Activated CD4-positive, alpha-beta T cell treated with anti-CD3 and anti-CD28 coated beads, Interleukin-2, amount 10 ng/mL, durations not matched to agents 7 days and 5 days (primary cell): ENCODE data around the gene LASP1. TPM values are rescaled to one million over a fixed set of nuclear protein-coding genes. Genes with fewer than 3 reads are reported as not detected.

Experiments used
- CTCF ChIA-PET: fragments of 350-600 bp; sonication (Branson Sonifier 250); formaldehyde crosslinking; loops from one replicate; lab custom pipeline; 2021; ENCODE audit warnings: antibody characterized with exemption; lab: Charles Lee
- POLR2A ChIA-PET: fragments of 350-600 bp; sonication (Branson Sonifier 250); formaldehyde crosslinking; loops from one replicate; lab custom pipeline; 2021; ENCODE audit warnings: antibody characterized with exemption; lab: Charles Lee
- DNase-seq: peaks from one replicate; pipeline ENCODE4 v3.0.0-alpha.2; 2020
- H3K27ac Mint-ChIP-seq: one replicate; pipeline ENCODE4 v1.8.0; 2021; ENCODE audit warnings: mild to moderate bottlenecking, moderate library complexity, mixed read lengths
- H3K27me3 Mint-ChIP-seq: one replicate; pipeline ENCODE4 v1.8.0; 2021; ENCODE audit warnings: mixed read lengths
- H3K36me3 Mint-ChIP-seq: one replicate; pipeline ENCODE4 v1.8.0; 2021; ENCODE audit warnings: low read depth, mixed read lengths
- H3K4me1 Mint-ChIP-seq: one replicate; pipeline ENCODE4 v1.8.0; 2021; ENCODE audit warnings: mixed read lengths
- H3K4me3 Mint-ChIP-seq: one replicate; pipeline ENCODE4 v1.8.0; 2021; ENCODE audit warnings: mild to moderate bottlenecking, moderate library complexity, mixed read lengths
- H3K9me3 Mint-ChIP-seq: one replicate; pipeline ENCODE4 v1.8.0; 2021; ENCODE audit warnings: mixed read lengths
- total RNA-seq, 2 experiments: library from RNA; stranded (reverse); gene quantifications; one replicate each; pipeline ENCODE4 v1.2.3, GENCODE V29; 2021

Gene LASP1
- total RNA-seq, 2 experiments from 2014 or later, result 189 to 200 TPM

DNA sequence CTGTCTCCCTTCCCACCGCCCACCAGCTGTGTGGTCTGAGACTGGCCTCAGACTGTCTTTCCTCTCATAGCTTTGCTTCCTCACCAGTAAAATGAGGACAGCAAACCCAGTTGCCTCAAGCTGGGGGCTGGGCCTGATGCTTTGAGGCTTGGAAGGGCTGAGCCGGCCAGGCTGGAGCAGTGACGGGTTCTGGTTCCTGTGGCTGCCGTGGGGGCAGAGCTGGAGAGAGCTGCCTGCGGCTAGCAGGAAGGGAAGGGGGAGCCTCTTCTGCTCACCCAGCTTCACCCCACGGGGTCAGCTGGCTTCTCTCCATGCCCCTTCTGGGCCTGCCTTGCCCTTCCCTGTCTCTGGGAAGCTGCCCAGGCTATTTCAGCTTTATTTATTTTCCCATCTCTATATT is 23.7 kb downstream of the LASP1 start:
- CTCF ChIA-PET, result interaction anchor here (1.1 to 1.4 kb wide), 2 partner anchors 8 to 20 kb away, joined by 4 to 7 read pairs; no protein-coding TSS in a partner anchor
- POLR2A ChIA-PET, result interaction anchor here (0.7 to 0.9 kb wide), 2 partner anchors 12 to 33 kb away, joined by 3 to 4 read pairs; no protein-coding TSS in a partner anchor
- no peaks in the 10 kb centered on the region for H3K27me3 Mint-ChIP-seq
- peak overlapping the region; percentile 90 for H3K27ac Mint-ChIP-seq
- DNase-seq, result peak; percentile 25
- H3K4me3 Mint-ChIP-seq, result no peak overlapping the region
- H3K4me1 Mint-ChIP-seq, result peaks cover 90% of the 10 kb centered on the region
- no peaks in the 10 kb centered on the region for H3K9me3 Mint-ChIP-seq
- H3K36me3 Mint-ChIP-seq, result peaks cover 67% of the 10 kb centered on the region

DNA sequence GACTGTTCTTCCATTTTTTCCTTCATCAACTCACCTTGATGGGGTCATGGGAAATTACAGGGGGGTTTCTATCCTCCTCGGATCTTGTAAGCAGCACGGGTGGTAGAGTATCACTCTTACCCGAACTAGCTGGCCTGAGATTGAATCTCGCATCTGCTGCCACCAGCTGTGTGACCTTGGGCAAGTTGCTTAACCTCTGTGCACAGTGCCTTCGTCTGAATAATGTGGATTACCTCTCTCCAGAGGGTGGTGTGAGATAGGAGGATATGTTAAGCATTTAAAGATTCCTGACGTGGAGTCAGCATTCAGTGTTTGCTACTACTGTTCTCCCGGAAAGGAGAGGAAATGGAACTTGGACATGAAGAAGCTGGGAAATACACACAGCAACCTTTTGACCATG is 24.4 kb downstream of the LASP1 start:
- ChIA-PET POLR2A (interaction anchor here (0.9 kb wide), 1 partner anchor 12 kb away, joined by 3 read pairs; no protein-coding TSS in a partner anchor), CTCF (interaction anchor here (1.1 to 1.4 kb wide), 2 partner anchors 9 to 21 kb away, joined by 4 to 7 read pairs; no protein-coding TSS in a partner anchor)
- Mint-ChIP-seq H3K27ac (peak overlapping the region; percentile 3), H3K4me3 (no peak overlapping the region), H3K9me3 (no peaks in the 10 kb centered on the region), H3K4me1 (peaks cover 90% of the 10 kb centered on the region), H3K36me3 (peaks cover 70% of the 10 kb centered on the region), H3K27me3 (no peaks in the 10 kb centered on the region)
- DNase-seq, result no peak

DNA sequence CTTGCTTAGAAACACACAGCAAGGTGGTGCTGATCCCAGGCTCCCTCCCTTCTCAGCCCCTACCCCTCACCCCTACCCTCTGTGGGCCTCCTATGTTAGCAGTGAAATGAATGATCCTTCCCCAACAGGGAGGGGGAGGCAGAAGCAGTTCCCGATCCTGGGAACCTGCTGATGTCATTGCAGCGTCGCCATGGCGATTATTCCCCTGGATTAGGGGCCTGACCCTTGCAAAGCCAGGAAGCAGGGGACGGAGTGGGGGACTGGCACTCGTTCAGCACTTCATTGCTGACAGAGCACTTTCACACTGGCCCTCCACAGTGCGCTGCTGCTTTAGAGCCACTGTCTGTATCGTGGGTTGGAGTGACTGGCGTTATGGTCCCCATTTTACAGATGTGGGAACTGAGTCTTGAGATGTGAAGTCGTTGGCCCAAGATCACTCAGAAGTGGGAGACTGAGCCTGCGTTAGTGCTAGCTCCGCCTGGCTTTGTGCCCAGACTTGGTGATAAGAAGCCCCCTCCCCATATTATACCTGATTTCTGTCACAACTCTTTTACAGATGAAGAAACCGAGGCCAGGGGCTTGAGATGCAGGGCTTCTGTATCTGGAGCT is 26.6 kb downstream of the LASP1 start:
- H3K4me1 Mint-ChIP-seq, result peaks cover 87% of the 10 kb centered on the region

DNA sequence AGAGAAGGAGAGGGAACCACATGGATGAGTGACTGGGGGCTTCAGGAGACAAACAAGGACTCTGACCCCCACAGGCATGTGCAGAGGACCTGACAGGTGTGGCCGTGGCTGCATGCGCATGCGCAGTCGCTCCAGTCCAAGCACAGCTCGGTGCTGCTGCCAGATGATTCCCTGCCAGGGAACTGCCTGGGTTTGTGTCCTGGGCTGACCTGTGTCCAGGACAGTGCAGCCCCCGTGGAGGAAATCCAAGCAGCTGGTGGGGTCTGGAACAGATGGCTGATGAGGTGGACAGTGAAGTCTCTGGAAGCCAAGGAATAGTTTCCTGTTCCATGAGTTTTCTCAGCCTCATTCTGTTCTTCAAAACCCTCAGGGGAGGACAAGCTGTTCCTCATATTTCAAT is 27.3 kb downstream of the LASP1 start:
- Mint-ChIP-seq H3K27ac (peak overlapping the region; percentile 91), H3K9me3 (no peaks in the 10 kb centered on the region), H3K4me1 (peaks cover 82% of the 10 kb centered on the region), H3K4me3 (no peak overlapping the region), H3K27me3 (no peaks in the 10 kb centered on the region), H3K36me3 (peaks cover 66% of the 10 kb centered on the region)
- ChIA-PET POLR2A (no interaction called here), CTCF (interaction anchor here (1.2 to 1.9 kb wide), 5 partner anchors 12 to 26 kb away, joined by 3 to 5 read pairs (median 3); no protein-coding TSS in a partner anchor)
- no peak for DNase-seq

More for the DNA sequence above, 26.6 kb downstream of the LASP1 start:
- no peaks in the 10 kb centered on the region for H3K27me3 Mint-ChIP-seq
- no peak overlapping the region for H3K4me3 Mint-ChIP-seq
- POLR2A ChIA-PET, result no interaction called here
- H3K36me3 Mint-ChIP-seq, result peaks cover 70% of the 10 kb centered on the region
- no peak for DNase-seq
- no peaks in the 10 kb centered on the region for H3K9me3 Mint-ChIP-seq
- CTCF ChIA-PET, result no interaction called here
- H3K27ac Mint-ChIP-seq, result peak overlapping the region; percentile 72

DNA sequence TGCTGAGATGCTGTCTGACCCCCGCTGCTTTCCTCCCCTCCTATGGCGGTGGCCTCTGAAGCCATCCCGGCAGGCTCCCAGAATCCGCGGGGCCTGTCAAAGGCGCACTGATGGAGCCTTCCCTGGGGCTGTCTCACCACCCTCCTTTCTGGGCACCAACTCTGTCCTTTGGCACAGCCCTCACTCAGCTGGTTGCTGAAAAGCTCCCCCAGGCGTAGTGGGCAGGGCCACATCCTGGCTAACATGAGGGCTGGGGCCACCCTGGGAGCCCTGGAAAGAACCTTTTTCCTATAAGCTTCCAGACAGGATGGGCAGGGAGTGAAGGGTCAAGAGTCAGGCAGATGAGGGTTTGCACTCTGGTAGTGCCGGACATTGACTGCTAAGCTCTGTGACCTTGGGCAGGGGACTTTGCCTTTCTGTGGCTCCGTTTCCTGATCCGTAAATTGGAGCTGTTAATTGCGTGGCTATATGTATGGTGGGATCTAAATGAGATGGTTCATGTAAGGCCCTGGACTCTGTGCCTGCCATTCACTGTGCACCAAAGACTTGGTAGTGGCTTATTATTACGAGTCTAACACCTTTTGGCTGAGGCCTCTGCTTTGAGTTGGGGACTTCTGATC is 27.9 kb downstream of the LASP1 start:
- DNase-seq, result no peak
- POLR2A ChIA-PET, result no interaction called here
- H3K27ac Mint-ChIP-seq, result peak overlapping the region; percentile 91
- peaks cover 76% of the 10 kb centered on the region for H3K4me1 Mint-ChIP-seq
- peaks cover 64% of the 10 kb centered on the region for H3K36me3 Mint-ChIP-seq
- CTCF ChIA-PET, result interaction anchor here (1.0 to 1.9 kb wide), 9 partner anchors 8 to 26 kb away, joined by 3 to 5 read pairs (median 5); no protein-coding TSS in a partner anchor
- peak overlapping the region; percentile 69 for H3K4me3 Mint-ChIP-seq
- H3K27me3 Mint-ChIP-seq, result no peaks in the 10 kb centered on the region
- no peaks in the 10 kb centered on the region for H3K9me3 Mint-ChIP-seq

DNA sequence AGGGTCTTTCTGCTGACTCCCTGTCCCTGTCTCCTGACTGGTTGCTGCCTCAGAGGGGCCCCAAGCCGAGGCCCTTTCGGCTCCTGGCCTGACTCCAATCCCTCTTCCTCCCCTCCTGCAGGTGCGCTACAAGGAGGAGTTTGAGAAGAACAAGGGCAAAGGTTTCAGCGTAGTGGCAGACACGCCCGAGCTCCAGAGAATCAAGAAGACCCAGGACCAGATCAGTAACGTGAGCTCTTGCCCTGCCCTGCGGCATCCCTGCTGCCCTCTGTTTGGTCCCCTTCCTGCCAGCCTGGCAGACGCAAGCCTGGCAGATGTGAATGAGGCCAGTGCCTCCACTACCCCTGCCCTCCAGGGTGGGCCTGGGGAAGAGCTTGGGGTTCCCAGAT is 28.4 kb downstream of the LASP1 start:
- Mint-ChIP-seq H3K9me3 (no peaks in the 10 kb centered on the region), H3K36me3 (peaks cover 68% of the 10 kb centered on the region), H3K4me3 (peak overlapping the region; percentile 69), H3K27me3 (no peaks in the 10 kb centered on the region), H3K27ac (peak overlapping the region; percentile 91), H3K4me1 (peaks cover 74% of the 10 kb centered on the region)
- DNase-seq, result peak; percentile 41
- ChIA-PET CTCF (interaction anchor here (0.6 to 1.9 kb wide), 10 partner anchors 8 to 82 kb away, joined by 3 to 5 read pairs (median 4); no protein-coding TSS in a partner anchor), POLR2A (no interaction called here)

DNA sequence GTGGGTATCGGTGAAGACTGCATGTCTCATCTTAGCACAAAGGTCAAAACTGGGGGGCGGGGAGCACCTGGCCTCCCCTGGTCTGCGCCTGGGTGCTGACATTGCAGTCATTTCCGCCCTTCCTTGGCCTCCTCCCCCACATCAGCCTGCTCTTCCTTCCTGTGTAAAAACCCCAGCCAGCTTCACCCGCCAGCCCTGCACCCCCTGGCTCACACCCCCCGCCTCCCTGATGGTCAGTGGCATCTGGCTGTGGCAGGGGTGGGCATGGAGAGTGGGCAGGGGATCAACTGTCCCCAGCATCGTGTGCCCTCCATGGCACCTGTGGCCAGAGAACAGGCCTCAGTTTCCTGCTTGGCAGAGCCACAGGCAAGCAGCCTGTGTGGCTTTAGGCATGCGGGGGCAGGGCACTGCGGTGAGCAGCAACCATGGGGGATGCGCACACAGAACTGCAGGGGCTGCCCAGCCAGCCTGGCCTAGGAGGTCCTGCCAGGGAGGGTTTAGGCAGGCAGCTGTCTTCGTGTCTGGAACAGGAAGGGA is 29.0 kb downstream of the LASP1 start:
- peak; percentile 83 for DNase-seq
- POLR2A ChIA-PET, result no interaction called here
- CTCF ChIA-PET, result interaction anchor here (0.5 to 1.9 kb wide), 9 partner anchors 9 to 81 kb away, joined by 3 to 5 read pairs (median 3); no protein-coding TSS in a partner anchor
- H3K4me3 Mint-ChIP-seq, result peak overlapping the region; percentile 69
- H3K9me3 Mint-ChIP-seq, result no peaks in the 10 kb centered on the region
- H3K27ac Mint-ChIP-seq, result peak overlapping the region; percentile 91
- no peaks in the 10 kb centered on the region for H3K27me3 Mint-ChIP-seq
- H3K4me1 Mint-ChIP-seq, result peaks cover 68% of the 10 kb centered on the region
- peaks cover 71% of the 10 kb centered on the region for H3K36me3 Mint-ChIP-seq

DNA sequence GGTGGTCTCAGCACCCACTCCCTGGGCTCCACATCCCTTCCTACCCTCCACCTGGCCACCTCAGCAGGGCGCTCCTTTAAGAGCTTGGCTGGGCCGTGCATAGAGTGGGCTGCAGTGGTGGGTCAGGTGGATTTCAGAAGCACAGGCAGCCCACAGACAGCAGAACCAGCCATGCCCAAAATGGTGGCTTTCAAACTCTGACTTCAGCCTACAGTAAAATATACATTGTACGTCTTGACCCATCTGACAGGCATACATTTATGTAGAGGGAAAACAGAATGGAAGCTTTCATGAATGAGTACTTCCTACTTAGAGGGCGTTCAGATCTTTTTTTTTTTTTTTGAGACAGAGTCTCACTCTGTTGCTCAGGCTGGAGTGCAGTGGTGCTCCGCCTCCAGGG is 29.6 kb downstream of the LASP1 start:
- ChIA-PET POLR2A (interaction anchor here (0.7 kb wide), 1 partner anchor 73 kb away, joined by 4 read pairs; no protein-coding TSS in a partner anchor), CTCF (interaction anchor here (0.5 to 1.1 kb wide), 4 partner anchors 22 to 30 kb away, joined by 3 to 4 read pairs (median 3); no protein-coding TSS in a partner anchor)
- Mint-ChIP-seq H3K36me3 (peaks cover 72% of the 10 kb centered on the region), H3K27me3 (no peaks in the 10 kb centered on the region), H3K27ac (peak overlapping the region; percentile 91), H3K4me3 (peak overlapping the region; percentile 69), H3K4me1 (peaks cover 62% of the 10 kb centered on the region), H3K9me3 (no peaks in the 10 kb centered on the region)
- no peak for DNase-seq

DNA sequence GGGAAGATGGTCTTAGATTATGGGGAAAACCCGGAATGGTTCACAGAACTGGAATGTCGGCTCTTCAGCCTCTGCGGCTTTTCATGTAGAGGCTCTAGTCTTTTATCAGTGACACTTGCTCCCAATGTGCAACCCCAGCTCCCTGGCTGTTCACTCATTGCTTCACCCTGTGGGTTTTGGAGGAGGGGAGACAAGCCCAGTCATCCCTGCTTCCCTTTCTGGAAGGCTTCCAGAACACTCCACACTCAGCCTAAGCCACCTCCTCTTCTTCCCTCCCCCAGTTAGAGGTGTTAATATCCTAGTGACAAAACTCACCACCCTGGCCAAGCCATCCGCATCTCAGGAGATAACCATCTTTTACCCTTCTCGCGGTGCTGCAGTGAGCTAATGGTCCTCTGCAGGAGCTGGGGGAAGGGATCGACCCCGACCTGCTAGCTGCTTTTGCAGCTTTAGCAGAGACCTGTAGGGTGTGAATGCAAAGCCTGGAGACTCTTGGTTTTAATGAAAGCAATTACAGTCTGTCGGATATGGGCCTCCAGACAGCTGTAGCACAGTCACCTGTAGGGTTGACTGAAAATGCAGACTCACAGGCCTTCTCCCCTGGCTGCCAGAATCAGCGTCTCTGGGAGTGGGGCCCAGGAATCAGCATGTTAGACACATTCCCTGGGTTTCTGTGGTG is 31.3 kb downstream of the LASP1 start:
- peaks cover 56% of the 10 kb centered on the region for H3K4me1 Mint-ChIP-seq
- H3K27ac Mint-ChIP-seq, result peak overlapping the region; percentile 82
- peak; percentile 24 for DNase-seq
- ChIA-PET POLR2A (interaction anchor here (1.1 kb wide), 1 partner anchor 24 kb away, joined by 3 read pairs; the partner anchor contains the start of gene LASP1NB), CTCF (interaction anchor here (0.8 to 1.6 kb wide), 6 partner anchors 11 to 337 kb away, joined by 3 read pairs; partner anchors contain the start of gene LASP1)
- no peaks in the 10 kb centered on the region for H3K27me3 Mint-ChIP-seq
- no peak overlapping the region for H3K4me3 Mint-ChIP-seq
- peaks cover 71% of the 10 kb centered on the region for H3K36me3 Mint-ChIP-seq
- H3K9me3 Mint-ChIP-seq, result no peaks in the 10 kb centered on the region

DNA sequence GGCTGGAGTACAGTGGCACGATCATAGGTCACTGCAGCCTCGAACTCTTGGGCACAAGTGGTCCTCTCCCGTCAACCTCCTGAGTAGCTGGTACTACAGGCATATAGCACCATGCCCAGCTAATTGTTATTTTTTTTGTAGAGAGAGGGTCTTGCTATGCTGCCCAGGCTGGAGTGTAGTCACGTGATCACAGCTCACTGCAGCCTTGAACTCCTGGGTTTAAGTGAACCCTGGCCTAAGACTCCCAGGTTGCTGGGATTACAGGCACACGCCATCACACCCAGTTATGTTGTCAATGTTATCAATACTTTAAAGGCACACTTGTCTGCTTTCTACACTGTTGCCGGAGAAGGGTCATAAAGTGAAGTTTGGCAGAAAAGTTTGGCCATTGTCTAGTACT is 33.5 kb downstream of the LASP1 start:
- ChIA-PET CTCF (interaction anchor here (0.6 kb wide), 1 partner anchor 11 kb away, joined by 3 read pairs; no protein-coding TSS in a partner anchor), POLR2A (no interaction called here)
- Mint-ChIP-seq H3K9me3 (no peaks in the 10 kb centered on the region), H3K27me3 (no peaks in the 10 kb centered on the region), H3K36me3 (peaks cover 50% of the 10 kb centered on the region), H3K4me1 (peaks cover 38% of the 10 kb centered on the region), H3K4me3 (no peak overlapping the region), H3K27ac (no peak overlapping the region)
- DNase-seq, result no peak

DNA sequence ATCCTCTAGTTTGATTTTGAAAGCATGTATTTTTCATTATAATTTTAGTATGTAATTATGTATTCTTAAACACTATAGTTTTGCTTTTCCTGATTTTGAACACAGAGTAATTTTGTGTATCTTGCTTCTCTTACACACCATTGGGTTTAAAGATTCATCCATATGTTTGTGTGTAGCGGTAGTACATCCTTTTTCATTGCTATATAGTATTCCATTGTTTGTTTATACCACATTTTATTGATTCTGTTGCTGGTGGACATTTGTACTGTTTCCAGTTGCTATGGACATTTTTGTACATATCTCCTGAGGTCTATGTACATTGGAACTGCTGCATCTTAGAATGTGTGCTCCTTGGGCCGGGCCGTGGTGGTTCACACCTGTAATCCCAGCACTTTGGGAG is 35.0 kb downstream of the LASP1 start:
- Mint-ChIP-seq H3K27ac (no peak overlapping the region), H3K4me1 (peaks cover 23% of the 10 kb centered on the region), H3K4me3 (no peak overlapping the region), H3K27me3 (no peaks in the 10 kb centered on the region), H3K9me3 (no peaks in the 10 kb centered on the region), H3K36me3 (peaks cover 37% of the 10 kb centered on the region)
- POLR2A ChIA-PET, result no interaction called here
- no peak for DNase-seq
- CTCF ChIA-PET, result interaction anchor here (1.1 to 1.2 kb wide), 2 partner anchors 20 to 51 kb away, joined by 3 read pairs; no protein-coding TSS in a partner anchor

DNA sequence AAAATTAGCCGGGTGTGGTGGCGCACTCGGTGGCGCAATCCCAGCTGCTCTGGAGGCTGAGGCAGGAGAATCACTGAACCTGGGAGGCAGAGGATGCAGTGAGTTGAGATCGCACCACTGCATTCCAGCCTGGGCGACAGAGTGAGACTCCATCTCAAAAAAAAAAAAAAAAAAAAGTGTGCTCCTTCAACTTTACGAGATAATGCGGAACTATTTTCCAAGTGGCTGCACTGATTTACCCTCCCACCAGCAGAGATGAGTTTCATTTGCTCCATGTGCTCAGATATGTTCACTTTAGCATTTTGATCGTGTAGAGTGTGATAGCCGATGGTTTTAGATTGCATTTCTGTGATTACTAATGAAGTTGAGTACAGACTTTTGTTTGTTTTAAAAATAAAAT is 35.5 kb downstream of the LASP1 start:
- no peak overlapping the region for H3K27ac Mint-ChIP-seq
- DNase-seq, result no peak
- ChIA-PET CTCF (interaction anchor here (1.3 kb wide), 1 partner anchor 17 kb away, joined by 3 read pairs; no protein-coding TSS in a partner anchor), POLR2A (no interaction called here)
- no peak overlapping the region for H3K4me3 Mint-ChIP-seq
- H3K4me1 Mint-ChIP-seq, result peaks cover 23% of the 10 kb centered on the region
- no peaks in the 10 kb centered on the region for H3K27me3 Mint-ChIP-seq
- H3K9me3 Mint-ChIP-seq, result no peaks in the 10 kb centered on the region
- H3K36me3 Mint-ChIP-seq, result peaks cover 37% of the 10 kb centered on the region
